HL-60 (cell line): ENCODE measurements around the gene PARD6B.

ENCODE experiments used
- GABPA ChIP-seq: IDR thresholded peaks from 2 replicates; pipeline ENCODE4 v1.6.1; 2012; ENCODE audit warnings: low read depth
- POLR2AphosphoS5 ChIP-seq: IDR thresholded peaks from 2 replicates; pipeline ENCODE4 v1.6.1; 2012; ENCODE audit warnings: low read depth
- TF ChIP-seq, protein P1 (sequence below): IDR thresholded peaks from one replicate; pipeline ENCODE4 v1.5.1; 2011; ENCODE audit warnings: low read length, control low read depth, inconsistent platforms; ENCODE audit not compliant: insufficient read depth

DNA sequence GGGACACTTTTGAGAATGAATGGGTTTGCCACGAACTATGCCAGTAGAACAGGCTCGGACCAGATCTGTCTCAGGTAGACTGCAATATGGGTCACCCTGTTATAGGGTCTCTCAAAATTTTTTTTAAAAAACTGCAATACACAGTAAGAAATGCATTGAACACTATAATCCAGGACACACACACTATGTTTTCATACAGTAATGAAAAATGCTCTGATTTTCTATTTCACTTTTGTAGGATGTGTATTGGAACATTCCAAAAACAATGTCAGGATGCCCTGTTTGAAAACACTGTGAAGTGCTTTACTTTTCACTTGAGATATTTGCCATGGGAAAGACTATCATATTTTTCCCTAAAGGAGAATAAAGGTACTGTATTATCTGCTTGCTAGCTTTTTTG lies 25.1 kb downstream of the PARD6B start:
- TF ChIP-seq, protein P1, sequence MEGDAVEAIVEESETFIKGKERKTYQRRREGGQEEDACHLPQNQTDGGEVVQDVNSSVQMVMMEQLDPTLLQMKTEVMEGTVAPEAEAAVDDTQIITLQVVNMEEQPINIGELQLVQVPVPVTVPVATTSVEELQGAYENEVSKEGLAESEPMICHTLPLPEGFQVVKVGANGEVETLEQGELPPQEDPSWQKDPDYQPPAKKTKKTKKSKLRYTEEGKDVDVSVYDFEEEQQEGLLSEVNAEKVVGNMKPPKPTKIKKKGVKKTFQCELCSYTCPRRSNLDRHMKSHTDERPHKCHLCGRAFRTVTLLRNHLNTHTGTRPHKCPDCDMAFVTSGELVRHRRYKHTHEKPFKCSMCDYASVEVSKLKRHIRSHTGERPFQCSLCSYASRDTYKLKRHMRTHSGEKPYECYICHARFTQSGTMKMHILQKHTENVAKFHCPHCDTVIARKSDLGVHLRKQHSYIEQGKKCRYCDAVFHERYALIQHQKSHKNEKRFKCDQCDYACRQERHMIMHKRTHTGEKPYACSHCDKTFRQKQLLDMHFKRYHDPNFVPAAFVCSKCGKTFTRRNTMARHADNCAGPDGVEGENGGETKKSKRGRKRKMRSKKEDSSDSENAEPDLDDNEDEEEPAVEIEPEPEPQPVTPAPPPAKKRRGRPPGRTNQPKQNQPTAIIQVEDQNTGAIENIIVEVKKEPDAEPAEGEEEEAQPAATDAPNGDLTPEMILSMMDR, result no peak
- no peak for TF ChIP-seq GABPA
- no peak for TF ChIP-seq POLR2AphosphoS5
